GM23248 (cell line): ENCODE data around the gene MZT2A.
"Not testable (repeated sequence)": the region's sequence is repeated elsewhere in the genome, so short reads cannot be mapped to it uniquely, and the experiment has no call there.

ENCODE experiments used
- EZH2 ChIP-seq: fragments of 200-600 bp; sonication (generic); IDR thresholded peaks from 2 replicates; pipeline ENCODE4 v1.6.1; 2018; ENCODE audit warnings: antibody characterized with exemption, mild to moderate bottlenecking; ENCODE audit not compliant: insufficient read depth, poor library complexity, severe bottlenecking
- EZH2phosphoT487 ChIP-seq: fragments of 200-600 bp; sonication (generic); IDR thresholded peaks from 2 replicates; pipeline ENCODE4 v1.6.1; 2018; ENCODE audit warnings: antibody characterized with exemption, moderate library complexity, mild to moderate bottlenecking, low read depth; ENCODE audit not compliant: insufficient read depth

DNA sequence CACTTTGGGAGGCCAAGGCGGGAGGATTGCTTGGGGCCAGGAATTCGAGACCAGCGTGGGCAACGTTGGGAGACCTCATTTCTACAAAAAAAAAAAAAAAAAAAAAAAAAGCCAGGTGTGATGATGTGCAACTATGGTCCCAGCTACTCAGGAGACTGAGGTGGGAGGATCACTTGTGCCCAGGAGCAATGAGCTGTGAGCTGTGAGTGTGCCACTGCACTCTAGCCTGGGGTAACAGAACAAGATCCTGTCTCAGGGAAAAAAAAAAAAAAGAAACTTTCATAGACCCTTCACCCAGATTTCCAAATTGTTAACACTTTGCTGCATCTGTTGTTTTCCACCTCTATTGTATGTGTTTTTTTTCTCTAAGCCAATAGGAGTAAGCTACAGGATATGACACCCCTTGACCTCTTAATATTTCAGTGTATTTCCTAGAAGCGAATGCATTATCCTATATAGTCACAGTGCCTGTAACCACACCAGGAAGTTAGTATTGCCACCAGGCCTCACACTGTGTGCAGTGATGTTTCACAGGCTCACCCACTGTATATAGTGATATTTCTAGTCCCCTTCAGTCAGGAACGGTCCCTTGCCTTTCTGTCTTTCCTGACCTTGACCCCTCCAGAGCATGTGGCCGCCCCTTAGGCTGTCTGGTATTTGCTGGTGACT lies 12.0 kb upstream of the MZT2A start:
- not testable (repeated sequence) for TF ChIP-seq EZH2phosphoT487, EZH2
